ENCODE measurements around the gene PROZ.
A peak's percentile ranks its signal among the peaks of the same experiment; 100 is the strongest.

PROZ gene

GRCh38 chr13:113203507-113204377 is 45.3 kb downstream of the PROZ start:
- WGBS = 96% methylated on average over 12 of the region's 12 CpGs
- Histone ChIP-seq H3K27me3 (ENCODE audit: insufficient read depth, low read length) (no peaks in the 10 kb centered on the region), H3K9ac (ENCODE audit: low read depth, low read length) (no peak overlapping the region), H3K27ac (ENCODE audit: low read depth, low read length) (no peak overlapping the region), H3K4me1 (ENCODE audit: insufficient read depth, low read length) (peaks cover 6% of the 10 kb centered on the region; the same call in 1 of the 2 replicates), H3K4me3 (ENCODE audit: low read length) (no peak overlapping the region), H3K36me3 (ENCODE audit: insufficient read depth, low read length) (peaks cover 38% of the 10 kb centered on the region), H3K9me3 (ENCODE audit: insufficient read depth, low read depth, low read length) (no peaks in the 10 kb centered on the region)

- 93% methylated on average over 5 of the region's 5 CpGs for WGBS
- Histone ChIP-seq H3K9me3 (ENCODE audit: insufficient read depth, low read depth, low read length) (no peaks in the 10 kb centered on the region), H3K9ac (ENCODE audit: low read depth, low read length) (no peak overlapping the region), H3K27ac (ENCODE audit: low read depth, low read length) (no peak overlapping the region), H3K4me3 (ENCODE audit: low read length) (no peak overlapping the region), H3K4me1 (ENCODE audit: insufficient read depth, low read length) (peaks cover 6% of the 10 kb centered on the region; the same call in 1 of the 2 replicates), H3K36me3 (ENCODE audit: insufficient read depth, low read length) (peaks cover 32% of the 10 kb centered on the region), H3K27me3 (ENCODE audit: insufficient read depth, low read length) (no peaks in the 10 kb centered on the region)
Measured at GRCh38 chr13:113204378-113204734, 45.9 kb downstream of the PROZ start.

- peaks cover 6% of the 10 kb centered on the region; the same call in 1 of the 2 replicates for H3K4me1 ChIP-seq (ENCODE audit: insufficient read depth, low read length)
- 97% methylated on average over 5 of the region's 5 CpGs for WGBS
- H3K36me3 ChIP-seq (ENCODE audit: insufficient read depth, low read length) = peaks cover 21% of the 10 kb centered on the region
- no peak overlapping the region for H3K9ac ChIP-seq (ENCODE audit: low read depth, low read length)
- no peak overlapping the region for H3K4me3 ChIP-seq (ENCODE audit: low read length)
- H3K27ac ChIP-seq (ENCODE audit: low read depth, low read length) = no peak overlapping the region
- no peaks in the 10 kb centered on the region for H3K27me3 ChIP-seq (ENCODE audit: insufficient read depth, low read length)
- no peaks in the 10 kb centered on the region for H3K9me3 ChIP-seq (ENCODE audit: insufficient read depth, low read depth, low read length)
Measured at GRCh38 chr13:113205428-113205931, 47.0 kb downstream of the PROZ start.

GRCh38 chr13:113207460-113207859 is 49.0 kb downstream of the PROZ start:
- Histone ChIP-seq H3K9ac (ENCODE audit: low read depth, low read length) (peak overlapping the region; percentile 97), H3K4me3 (ENCODE audit: low read length) (peak overlapping the region; percentile 88), H3K27me3 (ENCODE audit: insufficient read depth, low read length) (no peaks in the 10 kb centered on the region), H3K27ac (ENCODE audit: low read depth, low read length) (no peak overlapping the region), H3K9me3 (ENCODE audit: insufficient read depth, low read depth, low read length) (no peaks in the 10 kb centered on the region), H3K36me3 (ENCODE audit: insufficient read depth, low read length) (peaks cover 32% of the 10 kb centered on the region), H3K4me1 (ENCODE audit: insufficient read depth, low read length) (peaks cover 14% of the 10 kb centered on the region)
- WGBS = 58% methylated on average over 3 of the region's 3 CpGs

GRCh38 chr13:113207890-113208420 is 49.5 kb downstream of the PROZ start:
- Histone ChIP-seq H3K4me3 (ENCODE audit: low read length) (peak overlapping the region; percentile 88), H3K9ac (ENCODE audit: low read depth, low read length) (peak overlapping the region; percentile 97), H3K27me3 (ENCODE audit: insufficient read depth, low read length) (no peaks in the 10 kb centered on the region), H3K4me1 (ENCODE audit: insufficient read depth, low read length) (peaks cover 14% of the 10 kb centered on the region), H3K36me3 (ENCODE audit: insufficient read depth, low read length) (peaks cover 32% of the 10 kb centered on the region), H3K9me3 (ENCODE audit: insufficient read depth, low read depth, low read length) (no peaks in the 10 kb centered on the region), H3K27ac (ENCODE audit: low read depth, low read length) (peak overlapping the region; percentile 99)
- WGBS = under 1% methylated on average over 44 of the region's 44 CpGs

- Histone ChIP-seq H3K9ac (ENCODE audit: low read depth, low read length) (peak within 1 kb of the TSS; percentile 97), H3K9me3 (ENCODE audit: insufficient read depth, low read depth, low read length) (no peaks in the 10 kb centered on the region), H3K36me3 (ENCODE audit: insufficient read depth, low read length) (peaks cover 36% of the 10 kb centered on the region), H3K4me1 (ENCODE audit: insufficient read depth, low read length) (peaks cover 14% of the 10 kb centered on the region), H3K27me3 (ENCODE audit: insufficient read depth, low read length) (no peaks in the 10 kb centered on the region), H3K4me3 (ENCODE audit: low read length) (peak within 1 kb of the TSS; percentile 88), H3K27ac (ENCODE audit: low read depth, low read length) (peak within 1 kb of the TSS; percentile 99)
- 1% methylated on average over 103 of the region's 103 CpGs for WGBS
Measured at GRCh38 chr13:113208421-113209335, 50.2 kb downstream of the PROZ start, which contains the start of gene PCID2. PCID2 (minus strand) TSS chr13:113208669; CDS start chr13:113208634, 35 bp downstream.

- no peaks in the 10 kb centered on the region for H3K27me3 ChIP-seq (ENCODE audit: insufficient read depth, low read length)
- peak within 1 kb of the TSS; percentile 88 for H3K4me3 ChIP-seq (ENCODE audit: low read length)
- peak within 1 kb of the TSS; percentile 99 for H3K27ac ChIP-seq (ENCODE audit: low read depth, low read length)
- H3K4me1 ChIP-seq (ENCODE audit: insufficient read depth, low read length) = peaks cover 14% of the 10 kb centered on the region
- H3K9ac ChIP-seq (ENCODE audit: low read depth, low read length) = peak within 1 kb of the TSS; percentile 97
- WGBS = under 1% methylated on average over 66 of the region's 66 CpGs
- H3K9me3 ChIP-seq (ENCODE audit: insufficient read depth, low read depth, low read length) = no peaks in the 10 kb centered on the region
- peaks cover 38% of the 10 kb centered on the region for H3K36me3 ChIP-seq (ENCODE audit: insufficient read depth, low read length)
Measured at GRCh38 chr13:113209336-113209758, 50.9 kb downstream of the PROZ start, which contains the start of gene CUL4A. CUL4A (plus strand) TSS chr13:113209613; CDS start chr13:113209628, 15 bp downstream.

- WGBS = under 1% methylated on average over 67 of the region's 67 CpGs
- Histone ChIP-seq H3K27me3 (ENCODE audit: insufficient read depth, low read length) (no peaks in the 10 kb centered on the region), H3K9ac (ENCODE audit: low read depth, low read length) (peak overlapping the region; percentile 93), H3K9me3 (ENCODE audit: insufficient read depth, low read depth, low read length) (no peaks in the 10 kb centered on the region), H3K36me3 (ENCODE audit: insufficient read depth, low read length) (peaks cover 38% of the 10 kb centered on the region), H3K4me3 (ENCODE audit: low read length) (peak overlapping the region; percentile 88), H3K4me1 (ENCODE audit: insufficient read depth, low read length) (peaks cover 14% of the 10 kb centered on the region), H3K27ac (ENCODE audit: low read depth, low read length) (peak overlapping the region; percentile 89)
Measured at GRCh38 chr13:113209759-113210421, 51.4 kb downstream of the PROZ start.

GRCh38 chr13:113210833-113211232 is 52.4 kb downstream of the PROZ start:
- H3K4me1 ChIP-seq (ENCODE audit: insufficient read depth, low read length) = peaks cover 15% of the 10 kb centered on the region
- H3K4me3 ChIP-seq (ENCODE audit: low read length) = peak overlapping the region; percentile 88
- peaks cover 33% of the 10 kb centered on the region for H3K36me3 ChIP-seq (ENCODE audit: insufficient read depth, low read length)
- H3K27me3 ChIP-seq (ENCODE audit: insufficient read depth, low read length) = no peaks in the 10 kb centered on the region
- H3K9me3 ChIP-seq (ENCODE audit: insufficient read depth, low read depth, low read length) = no peaks in the 10 kb centered on the region
- no peak overlapping the region for H3K27ac ChIP-seq (ENCODE audit: low read depth, low read length)
- peak overlapping the region; percentile 93; the same call in 1 of the 2 replicates for H3K9ac ChIP-seq (ENCODE audit: low read depth, low read length)
- WGBS = 97% methylated on average over 6 of the region's 6 CpGs

- no peak overlapping the region for H3K9ac ChIP-seq (ENCODE audit: low read depth, low read length)
Measured at GRCh38 chr13:113211774-113212173, 53.3 kb downstream of the PROZ start.

More at GRCh38 chr13:113211774-113212173, 53.3 kb downstream of the PROZ start:
- H3K9me3 ChIP-seq (ENCODE audit: insufficient read depth, low read depth, low read length) = no peaks in the 10 kb centered on the region
- H3K4me1 ChIP-seq (ENCODE audit: insufficient read depth, low read length) = peaks cover 24% of the 10 kb centered on the region
- H3K27ac ChIP-seq (ENCODE audit: low read depth, low read length) = no peak overlapping the region
- 86% methylated on average over 10 of the region's 10 CpGs for WGBS
- 0 out of 2 replicates have a peak overlapping the region, but pooled peaks have one; percentile 12 for H3K4me3 ChIP-seq (ENCODE audit: low read length)
- peaks cover 24% of the 10 kb centered on the region for H3K36me3 ChIP-seq (ENCODE audit: insufficient read depth, low read length)
- no peaks in the 10 kb centered on the region for H3K27me3 ChIP-seq (ENCODE audit: insufficient read depth, low read length)

Measured in HUES64 (cell line).